VCaP (cell line): ENCODE results near the gene MAP7.

ENCODE experiments used
- H3K27ac ChIP-seq: fragments of 450-650 bp; 2 replicates; pipeline ENCODE4 v1.5.1; 2017
- CTCF ChIP-seq: fragments of 450-650 bp; conservative IDR thresholded peaks from 2 replicates; pipeline ENCODE4 v1.5.1; 2017; ENCODE audit warnings: mild to moderate bottlenecking, moderate library complexity

MAP7 gene

GRCh38 chr6:136426627-136427377, 123.4 kb downstream of the MAP7 start:
- TF ChIP-seq CTCF = no peak
- H3K27ac ChIP-seq = no peak overlapping the region

GRCh38 chr6:136425793-136426192, 124.4 kb downstream of the MAP7 start:
- H3K27ac ChIP-seq = no peak overlapping the region
- no peak for TF ChIP-seq CTCF

- TF ChIP-seq CTCF = no peak
- H3K27ac ChIP-seq = no peak overlapping the region
Measured at GRCh38 chr6:136424901-136425300, 125.3 kb downstream of the MAP7 start.

DNA sequence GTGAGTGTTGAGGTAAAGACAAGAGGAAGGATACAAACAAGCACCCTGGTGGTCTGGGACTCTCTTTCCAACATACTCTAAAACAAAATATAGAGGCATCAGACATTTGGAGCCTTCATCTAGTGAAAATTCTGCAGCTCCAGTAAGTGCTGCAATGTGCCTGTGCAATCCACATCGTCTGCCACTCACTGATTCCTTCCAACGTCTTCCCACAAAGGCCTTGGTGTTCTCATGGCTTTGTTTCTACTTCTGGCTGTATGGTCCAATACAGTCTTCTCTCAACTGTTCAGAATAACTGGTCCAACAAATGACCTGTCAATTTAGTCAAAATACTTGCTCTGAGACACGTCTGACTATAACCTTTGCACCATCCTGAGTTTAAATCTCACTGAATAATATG, 125.8 kb downstream of the MAP7 start:
- no peak overlapping the region for H3K27ac ChIP-seq
- no peak for TF ChIP-seq CTCF

GRCh38 chr6:136421537-136422158, 128.6 kb downstream of the MAP7 start:
- no peak for TF ChIP-seq CTCF
- H3K27ac ChIP-seq = no peak overlapping the region

DNA sequence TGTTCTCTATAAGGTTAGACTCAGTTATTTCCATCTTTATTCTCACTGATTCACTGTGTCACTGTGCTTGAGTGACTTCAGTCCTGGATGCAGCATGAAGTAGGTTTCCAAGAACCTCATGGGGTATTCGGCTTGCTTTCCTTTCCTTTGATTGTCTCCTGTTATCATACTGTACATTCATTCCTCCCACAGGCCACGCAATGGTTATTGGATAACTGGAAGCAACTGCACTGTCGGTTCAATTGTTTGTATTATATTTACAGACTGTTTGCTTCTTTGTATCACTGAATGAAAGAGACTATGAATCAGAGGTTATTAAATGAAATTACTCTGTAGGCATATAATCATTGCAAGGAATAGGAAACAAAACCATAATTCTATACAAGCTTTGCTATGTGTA, 129.4 kb downstream of the MAP7 start:
- no peak overlapping the region for H3K27ac ChIP-seq
- TF ChIP-seq CTCF = no peak

- no peak for TF ChIP-seq CTCF
- H3K27ac ChIP-seq = no peak overlapping the region
Measured at GRCh38 chr6:136415351-136416007, 134.7 kb downstream of the MAP7 start.
